NCI-H146 treated with DMSO at 0.1 percent for 48 hours (cell line): ENCODE data around the gene LACTBL1.
A peak's percentile ranks its signal among the peaks of the same experiment; 100 is the strongest.
"Not testable (repeated sequence)": the region's sequence is repeated elsewhere in the genome, so short reads cannot be mapped to it uniquely, and the experiment has no call there.

ENCODE experiments used
- DNase-seq: peaks from one replicate; lab custom pipeline; 2025; ENCODE audit not compliant: unreplicated experiment; lab: John Stamatoyannopoulos, UW

The LACTBL1 gene

GRCh38 chr1:22972760-22973159 lies at the start of gene LACTBL1:
TSS of gene LACTBL1 (minus strand) at chr1:22972866. CDS start at chr1:22972316, 550 bp downstream.
- DNase-seq: no peak

- no peak for DNase-seq
Measured at GRCh38 chr1:23021834-23022233, 49.2 kb upstream of the LACTBL1 start.

DNA sequence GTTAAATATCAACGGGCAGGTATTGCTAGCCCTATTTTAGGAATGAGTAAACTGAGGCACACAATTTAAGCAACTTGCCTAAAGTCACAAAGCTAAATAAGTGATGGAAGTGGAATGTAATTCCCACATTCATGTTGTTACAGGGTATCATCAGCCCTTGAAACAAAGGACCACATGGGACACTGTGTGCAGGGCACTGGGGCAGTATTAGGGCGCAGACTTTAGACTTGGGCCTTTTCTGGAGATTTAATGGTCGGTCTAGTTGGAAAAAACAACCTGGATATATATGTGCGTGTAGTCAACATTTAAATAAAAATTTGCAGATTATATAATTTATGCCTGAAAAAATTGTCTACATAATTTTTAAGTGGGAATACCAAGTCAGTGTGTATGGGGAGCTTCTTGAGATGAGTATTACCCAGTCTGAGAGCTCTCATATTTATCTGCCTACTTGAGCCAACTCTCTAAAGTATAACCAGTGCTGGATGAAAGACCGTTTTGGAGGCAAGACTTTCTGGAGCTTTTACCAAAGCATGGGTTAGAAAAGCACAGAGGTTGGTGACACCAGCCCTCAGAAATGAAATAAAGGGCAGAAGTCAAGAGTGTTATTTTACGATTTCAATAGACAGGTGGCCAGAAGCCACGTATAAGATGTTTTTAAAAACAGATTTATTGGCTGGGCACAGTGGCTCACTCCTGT lies 48.2 kb upstream of the LACTBL1 start:
- DNase-seq: no peak

- DNase-seq: peak; percentile 20
Measured at GRCh38 chr1:23019863-23020625, 47.4 kb upstream of the LACTBL1 start.

GRCh38 chr1:23019094-23019862 lies 46.6 kb upstream of the LACTBL1 start, which contains the start of gene KDM1A:
TSS of gene KDM1A (plus strand) at chr1:23019468. CDS start at chr1:23019597, 129 bp downstream.
- DNase-seq: peak; percentile 79

GRCh38 chr1:23018661-23019093 lies 46.0 kb upstream of the LACTBL1 start:
- no peak for DNase-seq

DNA sequence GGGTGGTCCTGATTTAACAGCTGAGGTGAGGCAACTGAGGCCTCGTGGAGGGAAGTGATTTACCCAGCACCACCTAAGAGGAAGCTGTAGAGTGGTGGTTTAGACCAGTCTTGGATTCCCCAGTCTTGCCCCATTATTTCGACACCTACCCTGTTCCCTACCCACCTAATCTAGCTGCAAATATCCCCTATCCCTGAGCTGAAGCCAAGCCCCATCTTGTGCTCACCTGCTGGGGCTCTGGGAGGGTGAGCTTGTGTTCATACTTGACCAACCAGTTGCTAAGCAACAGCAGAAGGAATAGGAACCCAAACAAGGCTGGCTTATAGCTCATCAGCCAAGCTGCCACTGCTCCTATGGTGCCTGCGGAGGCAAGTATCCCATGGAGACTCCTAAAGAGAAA lies 41.0 kb upstream of the LACTBL1 start:
- peak; percentile 79 for DNase-seq

- DNase-seq: not testable (repeated sequence)
Measured at GRCh38 chr1:23010025-23010424, 37.4 kb upstream of the LACTBL1 start.

DNA sequence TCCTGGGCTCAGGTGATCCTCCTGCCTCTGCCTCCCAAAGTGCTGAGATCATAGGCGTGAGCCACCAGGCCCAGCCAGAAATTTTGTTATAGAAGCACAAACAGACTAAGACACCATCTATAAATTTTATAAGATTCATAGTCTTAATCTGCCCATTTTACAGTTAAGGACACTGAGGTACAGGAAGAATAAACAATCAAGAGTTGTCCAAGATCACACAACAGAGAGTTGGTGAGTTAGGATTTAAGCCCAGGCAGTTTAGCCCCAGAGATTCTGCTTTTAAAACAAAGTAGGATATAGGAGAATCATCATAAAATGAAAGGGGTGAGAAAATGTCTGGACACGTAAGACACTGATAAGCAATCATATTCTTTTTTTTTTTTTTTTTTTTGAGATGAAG lies 36.2 kb upstream of the LACTBL1 start:
- DNase-seq: no peak

DNA sequence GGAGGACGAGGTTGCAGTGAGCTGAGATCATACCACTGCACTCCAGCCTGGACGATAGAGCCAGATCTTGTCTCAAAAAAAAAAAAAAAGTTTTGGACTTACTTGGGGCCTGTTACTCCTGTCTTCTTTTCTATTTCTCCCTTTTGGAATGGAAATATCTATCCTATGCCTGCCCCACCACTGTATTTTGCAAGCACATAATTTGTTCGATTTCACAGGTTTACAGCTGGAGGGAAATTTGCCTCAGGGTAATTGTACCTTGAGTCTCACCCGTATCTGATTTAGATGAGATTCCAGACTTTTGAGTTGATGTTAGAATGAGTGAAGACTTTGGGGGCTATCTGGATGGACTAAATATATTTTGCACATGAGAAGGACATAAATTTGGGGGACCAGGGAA lies 34.4 kb upstream of the LACTBL1 start:
- DNase-seq: no peak

GRCh38 chr1:23004769-23005168 lies 32.1 kb upstream of the LACTBL1 start:
- not testable (repeated sequence) for DNase-seq

- no peak for DNase-seq
Measured at GRCh38 chr1:23004112-23004511, 31.4 kb upstream of the LACTBL1 start.

GRCh38 chr1:23002218-23002617 lies 29.6 kb upstream of the LACTBL1 start:
- not testable (repeated sequence) for DNase-seq

GRCh38 chr1:23000133-23000532 lies 27.5 kb upstream of the LACTBL1 start:
- DNase-seq: not testable (repeated sequence)

GRCh38 chr1:22997528-22997927 lies 24.9 kb upstream of the LACTBL1 start:
- DNase-seq: not testable (repeated sequence)

- no peak for DNase-seq
Measured at GRCh38 chr1:22995774-22996173, 23.1 kb upstream of the LACTBL1 start.

- DNase-seq: not testable (repeated sequence)
Measured at GRCh38 chr1:22993220-22993795, 20.6 kb upstream of the LACTBL1 start.

DNA sequence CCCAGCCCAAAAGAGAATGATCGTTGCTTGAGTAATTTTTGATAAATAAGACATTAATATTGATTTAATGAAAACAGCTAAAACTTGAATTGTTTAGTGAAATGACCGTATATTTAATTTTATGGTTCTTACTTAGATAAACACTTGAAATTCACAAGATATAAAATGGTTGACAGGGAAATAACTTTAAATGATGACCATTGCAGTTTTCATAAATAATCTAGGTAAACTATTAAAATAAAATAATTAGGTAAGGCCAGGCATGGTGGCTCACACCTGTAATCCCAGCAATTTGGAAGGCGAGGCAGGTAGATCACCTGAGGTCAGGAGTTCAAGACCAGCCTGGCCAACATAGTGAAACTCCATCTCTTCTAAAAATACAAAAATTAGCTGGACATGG lies 19.7 kb upstream of the LACTBL1 start:
- DNase-seq: not testable (repeated sequence)

DNA sequence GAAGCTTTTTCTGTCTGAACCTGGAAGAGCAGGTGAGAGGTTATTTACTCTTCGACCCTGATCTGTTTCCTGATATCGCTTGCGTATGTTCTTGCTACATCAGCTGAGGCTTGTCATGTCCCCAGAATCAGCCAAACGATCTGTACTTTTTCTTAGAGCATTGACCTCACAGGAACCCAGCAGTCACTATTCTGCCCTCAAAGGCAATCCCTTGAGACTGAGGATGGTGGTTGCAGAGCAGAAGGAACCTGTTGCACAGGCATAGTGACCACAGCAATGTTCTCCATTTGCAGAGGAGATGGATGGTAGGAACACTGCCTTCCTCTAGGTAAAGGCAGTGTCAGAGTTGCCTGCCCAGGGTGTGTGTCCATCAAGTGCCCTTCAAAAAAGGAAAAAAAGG lies 11.3 kb upstream of the LACTBL1 start:
- DNase-seq: no peak

- DNase-seq: not testable (repeated sequence)
Measured at GRCh38 chr1:22980471-22980790, 7.8 kb upstream of the LACTBL1 start.

DNA sequence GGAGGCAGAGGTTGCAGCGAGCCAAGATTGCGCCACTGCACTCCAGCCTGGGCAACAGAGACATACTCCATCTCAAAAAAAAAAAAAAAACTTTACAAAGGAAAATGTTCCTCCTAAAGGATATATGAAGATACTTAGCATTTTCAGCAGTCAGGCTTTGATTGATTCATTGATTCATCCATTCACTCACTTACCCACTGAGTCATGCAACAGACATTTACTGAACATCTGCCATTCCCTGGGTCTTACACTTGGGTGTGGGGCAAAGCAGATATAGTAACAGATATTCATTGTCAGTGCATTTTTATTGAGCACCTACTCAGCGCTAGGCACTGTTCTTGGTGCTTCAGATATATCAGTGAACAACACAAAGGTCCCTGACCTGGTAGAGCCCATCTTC lies 5.6 kb upstream of the LACTBL1 start:
- no peak for DNase-seq
